ENCODE measurements around the gene CRADD. TPM values are rescaled to one million over a fixed set of nuclear protein-coding genes. Genes with fewer than 3 reads are reported as not detected.
A peak's percentile ranks its signal among the peaks of the same experiment; 100 is the strongest.

Gene CRADD
- total and polyA plus RNA-seq, 10 of the 15 experiments (the other 5 are each of a cell fraction or from before 2014, with no cell fraction given): 7.6 to 15.5 (median 11.7) TPM

DNA sequence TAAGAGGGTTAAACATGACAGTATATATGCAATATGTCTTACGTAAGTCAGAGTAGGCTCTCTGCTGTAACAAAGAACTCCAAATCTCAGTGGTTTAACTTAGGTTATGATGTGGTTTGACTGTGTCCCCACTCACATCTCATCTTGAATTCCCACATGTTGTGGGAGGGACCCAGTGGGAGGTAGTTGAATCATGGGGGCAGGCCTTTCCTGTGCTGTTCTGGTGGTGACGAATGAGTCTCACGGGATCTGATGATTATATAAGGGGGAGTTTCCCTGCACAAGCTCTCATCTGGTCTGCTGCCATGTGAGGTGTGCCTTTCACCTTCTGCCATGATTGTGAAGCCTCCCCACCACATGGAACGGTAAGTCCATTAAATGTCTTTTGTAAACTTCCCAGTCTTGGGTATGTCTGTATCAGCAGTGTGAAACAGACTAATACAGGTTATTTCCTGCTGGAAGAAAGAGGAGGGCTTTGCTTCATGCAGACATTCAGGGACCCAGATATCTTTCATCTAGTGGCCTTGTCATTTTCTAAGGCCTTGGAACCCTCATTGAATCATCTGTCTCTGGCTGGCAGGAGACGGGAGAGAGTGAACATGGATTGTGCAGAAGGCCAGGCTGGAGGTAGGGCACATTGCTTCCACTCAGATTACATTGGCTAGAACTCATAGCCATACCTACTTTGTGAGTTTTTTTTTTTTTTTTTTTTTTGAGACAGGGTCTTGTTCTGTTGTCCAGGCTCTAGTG is 96.1 kb downstream of the CRADD start:
- WGBS (ENCODE audit: insufficient coverage, insufficient replicate concordance, low lambda C conversion rate, missing lambda C conversion rate): 83% methylated on average over 5 of the region's 5 CpGs
- FAIRE-seq (no peak), ATAC-seq (peak; percentile 31; the same call in 2 of the 3 replicates), DNase-seq (ENCODE audit: low read depth, low spot score) (no peak)
- ChIA-PET RAD21 (ENCODE audit: unreplicated experiment) (no interaction called here), POLR2A (no interaction called here), SMC1A (ENCODE audit: uncharacterized antibody, unreplicated experiment) (interaction anchor here (2.3 kb wide), 1 partner anchor 8 kb away, joined by 10 read pairs; no protein-coding TSS in a partner anchor), CTCF (interaction anchor here (0.6 to 1.2 kb wide), 3 partner anchors 11 to 657 kb away, joined by 3 to 6 read pairs (median 4); no protein-coding TSS in a partner anchor)
- no peaks in the 10 kb centered on the region for H3K79me2 ChIP-seq (ENCODE audit: control insufficient read depth, insufficient read depth, low read length)
- H2AFZ ChIP-seq (ENCODE audit: control insufficient read depth, low read depth, low read length): no peak overlapping the region
- no peaks in the 10 kb centered on the region for H3K36me3 ChIP-seq (ENCODE audit: control insufficient read depth in 2 of 2, insufficient read depth in 2 of 2, low read length in 1 of 2)
- H3K9me3 ChIP-seq (replicated peaks; ENCODE audit: control insufficient read depth, insufficient read depth, low read length): no peaks in the 10 kb centered on the region
- H3K4me2 ChIP-seq (ENCODE audit: control insufficient read depth, insufficient read depth): no peak overlapping the region
- H4K20me1 ChIP-seq (ENCODE audit: control insufficient read depth, insufficient read depth): no peaks in the 10 kb centered on the region
- BruUV-seq (replicated peaks): no TSS peak
- in situ Hi-C loops (cut with MboI) (loop anchor here (5.0 kb wide), 1 partner anchor 329 kb away; no protein-coding TSS in a partner anchor), intact Hi-C loops (cut with micrococcal nuclease; ENCODE audit: unreplicated experiment) (no loop called here)
- H3K27ac ChIP-seq (ENCODE audit: control insufficient read depth, insufficient read depth): no peak overlapping the region
- H3K4me3 ChIP-seq: no peak overlapping the region
- no peaks in the 10 kb centered on the region for H3K4me1 ChIP-seq (ENCODE audit: control insufficient read depth, insufficient read depth, low read length)
- H3K9ac ChIP-seq (ENCODE audit: control insufficient read depth, insufficient read depth, low read length): no peak overlapping the region
- no peak for TF ChIP-seq POLR2AphosphoS2 (IDR thresholded peaks at IDR 0.05; ENCODE audit: low read depth, low read length)
- peak; percentile 16 for TF ChIP-seq MEF2B (IDR thresholded peaks at IDR 0.05; ENCODE audit: partially characterized antibody, poor library complexity, severe bottlenecking)
- TF ChIP-seq ZNF24 (IDR thresholded peaks at IDR 0.05): no peak
- no peaks in the 10 kb centered on the region for H3K27me3 ChIP-seq (replicated peaks in 1 of 2; ENCODE audit: control insufficient read depth in 2 of 2, insufficient read depth in 2 of 2, low read length in 1 of 2)

GRCh38 chr12:93776581-93777018 is 99.4 kb downstream of the CRADD start:
- FAIRE-seq: no peak
- RAD21 ChIA-PET (ENCODE audit: unreplicated experiment): no interaction called here

More at GRCh38 chr12:93776581-93777018, 99.4 kb downstream of the CRADD start:
- Histone ChIP-seq H3K4me1 (ENCODE audit: control insufficient read depth, insufficient read depth, low read length) (no peaks in the 10 kb centered on the region), H3K27me3 (replicated peaks in 1 of 2; ENCODE audit: control insufficient read depth in 2 of 2, insufficient read depth in 2 of 2, low read length in 1 of 2) (no peaks in the 10 kb centered on the region), H3K9ac (ENCODE audit: control insufficient read depth, insufficient read depth, low read length) (no peak overlapping the region), H3K79me2 (ENCODE audit: control insufficient read depth, insufficient read depth, low read length) (no peaks in the 10 kb centered on the region), H3K36me3 (ENCODE audit: control insufficient read depth in 2 of 2, insufficient read depth in 2 of 2, low read length in 1 of 2) (no peaks in the 10 kb centered on the region), H3K27ac (ENCODE audit: control insufficient read depth, insufficient read depth) (no peak overlapping the region), H2AFZ (ENCODE audit: control insufficient read depth, low read depth, low read length) (no peak overlapping the region), H4K20me1 (ENCODE audit: control insufficient read depth, insufficient read depth) (no peaks in the 10 kb centered on the region), H3K4me2 (ENCODE audit: control insufficient read depth, insufficient read depth) (no peak overlapping the region), H3K9me3 (replicated peaks; ENCODE audit: control insufficient read depth, insufficient read depth, low read length) (no peaks in the 10 kb centered on the region), H3K4me3 (no peak overlapping the region)
- DNase-seq (ENCODE audit: low read depth, low spot score): no peak
- ChIA-PET POLR2A (no interaction called here), CTCF (interaction anchor here (1.2 kb wide), 1 partner anchor 10 kb away, joined by 3 read pairs; no protein-coding TSS in a partner anchor), SMC1A (ENCODE audit: uncharacterized antibody, unreplicated experiment) (no interaction called here)
- ATAC-seq: no peak
- no TSS peak for BruUV-seq (replicated peaks)
- WGBS (ENCODE audit: insufficient coverage, insufficient replicate concordance, low lambda C conversion rate, missing lambda C conversion rate): 63% methylated on average over 2 of the region's 2 CpGs
- in situ Hi-C loops (cut with MboI) (no loop called here), intact Hi-C loops (cut with micrococcal nuclease; ENCODE audit: unreplicated experiment) (no loop called here)
- no peak for TF ChIP-seq NR2C2 (IDR thresholded peaks at IDR 0.05; ENCODE audit: borderline replicate concordance, control insufficient read depth, insufficient read length, low read depth)
- TF ChIP-seq, protein P1, sequence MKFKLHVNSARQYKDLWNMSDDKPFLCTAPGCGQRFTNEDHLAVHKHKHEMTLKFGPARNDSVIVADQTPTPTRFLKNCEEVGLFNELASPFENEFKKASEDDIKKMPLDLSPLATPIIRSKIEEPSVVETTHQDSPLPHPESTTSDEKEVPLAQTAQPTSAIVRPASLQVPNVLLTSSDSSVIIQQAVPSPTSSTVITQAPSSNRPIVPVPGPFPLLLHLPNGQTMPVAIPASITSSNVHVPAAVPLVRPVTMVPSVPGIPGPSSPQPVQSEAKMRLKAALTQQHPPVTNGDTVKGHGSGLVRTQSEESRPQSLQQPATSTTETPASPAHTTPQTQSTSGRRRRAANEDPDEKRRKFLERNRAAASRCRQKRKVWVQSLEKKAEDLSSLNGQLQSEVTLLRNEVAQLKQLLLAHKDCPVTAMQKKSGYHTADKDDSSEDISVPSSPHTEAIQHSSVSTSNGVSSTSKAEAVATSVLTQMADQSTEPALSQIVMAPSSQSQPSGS (IDR thresholded peaks at IDR 0.05; ENCODE audit: low read length): no peak

Measured in GM12878 (cell line).